HG02938 (cell line): ENCODE data around the gene RHD.
"Not testable (repeated sequence)": the region's sequence is repeated elsewhere in the genome, so short reads cannot be mapped to it uniquely, and the experiment has no call there.

ENCODE experiments used
- ATAC-seq: cut with Tn5 transposase; IDR thresholded peaks from one replicate; pipeline ENCODE4 v1.9.1; 2021; ENCODE audit warnings: mild to moderate bottlenecking, moderate library complexity; ENCODE audit not compliant: unreplicated experiment

The RHD gene

DNA sequence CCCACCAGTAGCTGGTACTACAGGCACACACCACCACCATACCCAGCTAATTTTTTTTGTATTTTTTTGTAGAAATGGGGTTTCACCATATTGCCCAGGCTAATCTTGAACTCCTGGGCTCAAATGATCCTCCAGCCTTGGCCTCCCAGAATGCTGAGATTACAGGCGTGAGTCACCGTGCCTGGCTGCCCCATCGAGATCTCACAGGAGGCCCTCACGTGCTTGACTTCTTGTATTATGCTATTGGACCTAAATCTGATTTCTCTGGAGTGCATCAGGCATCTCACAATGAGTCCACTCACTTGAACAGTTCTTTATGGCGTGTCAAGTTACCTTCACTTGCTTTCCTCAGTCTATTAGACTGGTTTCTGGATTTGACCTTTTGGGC is 15.7 kb upstream of the RHD start:
- ATAC-seq = no peak

DNA sequence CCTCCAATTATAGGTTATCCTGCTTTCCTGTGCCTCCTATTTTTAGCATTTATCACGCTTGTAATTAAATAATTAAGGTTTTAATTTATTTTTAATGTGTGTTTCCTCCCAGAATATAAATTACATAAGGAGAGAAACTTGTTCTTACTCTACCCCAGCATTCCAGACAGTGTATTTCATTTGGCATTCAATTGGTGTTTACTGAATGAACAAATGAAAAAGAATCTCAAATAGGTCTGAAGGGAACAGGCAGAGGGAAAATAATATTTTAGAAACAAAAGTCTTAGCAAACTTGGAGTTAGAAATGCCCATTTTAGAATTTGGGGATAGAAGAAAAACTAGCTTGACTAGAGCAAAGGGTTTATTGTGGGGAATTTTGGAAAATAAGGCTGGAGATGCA is 15.1 kb upstream of the RHD start:
- ATAC-seq = no peak

DNA sequence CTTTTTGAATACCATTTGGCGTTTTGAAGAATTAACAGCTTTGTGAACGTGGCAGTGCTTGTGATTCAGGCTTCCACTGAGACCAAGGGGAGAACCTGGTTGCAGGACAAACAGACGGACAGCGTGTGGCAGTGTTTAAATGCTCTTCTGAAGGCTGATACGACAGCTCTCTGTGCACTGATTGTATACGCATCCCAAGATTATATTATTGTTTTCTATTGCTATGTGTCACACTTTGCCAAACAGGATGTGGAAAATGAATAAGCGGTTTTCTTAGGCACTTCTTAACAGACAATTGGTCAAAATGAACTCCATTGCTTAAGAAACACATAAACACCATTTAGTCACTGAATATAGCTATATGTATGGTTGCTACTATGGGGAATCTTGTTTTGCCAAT is 12.5 kb upstream of the RHD start:
- not testable (repeated sequence) for ATAC-seq

DNA sequence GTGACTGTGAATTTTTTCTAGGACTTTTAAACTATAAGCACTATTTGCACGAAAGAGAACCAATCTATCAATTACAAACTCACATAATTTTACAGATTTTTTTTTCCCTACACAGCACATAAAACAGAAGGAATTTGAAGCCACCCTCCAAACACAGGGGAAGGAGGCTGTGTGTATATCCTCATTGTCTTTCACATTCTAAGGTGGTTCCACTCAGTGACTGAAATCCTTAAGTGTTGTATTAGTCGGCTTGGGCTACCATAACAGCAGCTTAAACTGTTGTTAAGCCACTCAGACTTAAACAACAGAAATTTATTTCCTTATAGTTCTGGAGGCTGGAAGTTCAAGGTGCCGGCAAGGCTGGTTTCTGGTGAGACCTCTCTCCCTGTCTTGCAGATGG is 12.0 kb upstream of the RHD start:
- not testable (repeated sequence) for ATAC-seq

DNA sequence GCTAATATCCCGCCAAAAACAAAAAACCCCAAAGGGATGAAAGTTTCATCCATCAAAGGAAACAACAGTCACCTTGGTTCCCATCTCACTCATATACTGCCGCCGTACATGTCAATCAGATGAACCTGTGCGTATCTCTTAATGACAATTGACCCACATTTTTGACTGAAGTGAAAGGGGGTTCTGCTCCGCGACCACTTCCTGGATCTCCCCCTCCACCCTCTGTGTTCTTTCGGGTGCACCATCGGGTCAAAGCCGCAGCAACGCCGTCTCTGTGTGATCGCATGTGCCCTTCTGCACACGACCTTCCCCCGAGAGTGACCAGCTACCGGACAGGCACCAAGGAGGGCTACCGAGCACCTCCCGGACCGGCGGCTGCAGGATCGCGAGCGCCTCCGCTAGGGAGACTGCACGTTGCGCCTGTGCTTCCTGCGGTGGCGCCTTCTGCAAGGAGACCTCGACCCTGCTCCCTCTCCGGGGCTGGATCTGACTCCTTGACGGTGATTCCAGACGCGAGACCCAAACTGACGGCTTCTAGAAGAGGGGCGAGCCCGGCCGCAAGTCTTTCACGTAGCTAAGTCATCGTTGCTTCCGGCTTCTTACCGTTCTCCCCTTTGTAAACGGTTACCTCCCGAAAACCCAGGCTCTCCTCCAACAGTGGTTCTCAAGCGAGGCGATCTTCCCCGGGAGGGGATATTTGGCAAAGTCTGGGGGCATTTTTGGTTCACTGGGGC is 5.6 kb upstream of the RHD start:
- peak; percentile 18 for ATAC-seq

DNA sequence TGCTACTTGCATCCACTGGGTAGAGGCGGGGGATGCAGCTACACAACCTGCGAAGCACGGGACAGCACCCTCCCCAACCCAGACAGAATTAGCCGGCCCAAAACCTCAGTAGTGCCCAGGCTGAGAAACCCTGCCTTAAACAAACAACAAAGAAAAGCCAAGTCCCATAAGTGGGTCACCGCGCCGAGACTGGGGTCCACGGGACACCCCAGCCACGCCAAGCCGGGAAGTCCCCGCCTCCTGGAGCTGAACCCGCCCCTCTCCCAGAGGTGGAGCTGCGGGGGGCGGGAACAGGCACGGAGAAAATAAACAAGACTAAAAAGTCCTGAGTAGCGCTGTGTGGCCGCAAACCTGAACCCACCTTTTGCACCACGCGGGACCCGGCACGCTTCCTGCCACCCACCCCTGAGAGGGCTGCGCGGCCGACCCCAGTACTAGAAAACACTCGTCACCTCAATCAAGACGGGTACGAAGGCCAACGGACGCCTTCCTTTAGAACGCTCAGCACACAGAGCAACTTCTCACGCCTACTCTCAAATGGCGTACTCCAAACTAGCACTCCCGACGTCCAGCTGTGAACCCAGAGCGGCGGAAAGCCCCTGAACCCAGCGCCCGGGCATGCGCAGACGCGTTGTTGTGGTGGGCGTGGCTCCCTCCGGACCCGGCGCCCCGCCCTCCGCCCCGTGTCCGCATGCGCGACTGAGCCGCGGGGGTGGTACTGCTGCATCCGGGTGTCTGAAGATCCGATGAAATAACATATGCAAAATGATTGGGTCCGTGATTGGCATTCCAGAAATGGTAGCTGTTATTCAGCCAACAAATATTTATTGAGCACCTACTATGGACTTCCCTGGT is 4.8 kb upstream of the RHD start:
- ATAC-seq = peak; percentile 60

DNA sequence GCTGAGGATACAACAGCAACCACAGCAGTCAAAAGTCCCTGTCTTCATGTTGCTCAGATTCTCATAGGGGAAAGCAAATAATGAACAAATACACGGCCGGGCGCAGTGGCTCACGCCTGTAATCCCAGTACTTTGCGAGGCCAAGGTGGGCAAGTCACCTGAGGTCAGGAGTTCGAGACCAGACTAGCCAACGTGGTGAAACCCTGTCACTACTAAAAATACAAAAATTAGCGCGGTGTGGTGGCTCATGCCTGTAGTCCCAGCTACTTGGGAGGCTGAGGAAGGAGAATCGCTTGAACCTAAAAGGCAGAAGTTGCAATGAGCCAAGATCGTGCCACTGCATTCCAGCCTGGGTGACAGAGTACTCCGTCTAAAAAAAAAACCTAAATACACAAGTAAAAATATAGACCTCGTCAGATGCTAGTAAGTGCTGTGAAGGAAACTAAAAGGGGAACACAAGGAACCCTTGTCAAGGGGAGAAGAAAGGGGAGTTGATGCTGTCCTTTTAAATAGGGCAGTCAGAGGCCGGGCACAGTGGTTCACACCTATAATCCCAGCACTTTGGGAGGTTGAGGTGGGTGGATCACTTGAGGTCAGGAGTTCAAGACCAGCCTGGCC is 4.1 kb upstream of the RHD start:
- ATAC-seq = not testable (repeated sequence)

DNA sequence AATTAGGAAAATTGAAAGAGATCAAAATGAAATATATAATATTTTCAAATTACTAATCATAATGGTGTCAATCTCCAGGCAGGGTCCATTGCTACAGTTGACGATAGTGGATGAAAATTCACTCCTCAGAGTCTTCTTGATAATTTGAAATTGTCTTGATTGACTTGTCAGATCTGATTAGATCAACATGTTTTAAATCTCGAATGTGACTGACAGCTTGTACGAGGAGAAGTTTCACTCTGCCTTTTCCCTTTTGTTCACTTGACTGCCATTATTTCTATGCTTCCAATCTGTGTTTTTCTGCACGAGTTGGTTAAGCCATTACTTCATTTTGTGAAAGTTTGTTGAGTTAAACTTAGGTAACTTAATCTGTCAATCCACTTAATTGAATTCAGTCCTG is 3.3 kb downstream of the RHD start:
- not testable (repeated sequence) for ATAC-seq

DNA sequence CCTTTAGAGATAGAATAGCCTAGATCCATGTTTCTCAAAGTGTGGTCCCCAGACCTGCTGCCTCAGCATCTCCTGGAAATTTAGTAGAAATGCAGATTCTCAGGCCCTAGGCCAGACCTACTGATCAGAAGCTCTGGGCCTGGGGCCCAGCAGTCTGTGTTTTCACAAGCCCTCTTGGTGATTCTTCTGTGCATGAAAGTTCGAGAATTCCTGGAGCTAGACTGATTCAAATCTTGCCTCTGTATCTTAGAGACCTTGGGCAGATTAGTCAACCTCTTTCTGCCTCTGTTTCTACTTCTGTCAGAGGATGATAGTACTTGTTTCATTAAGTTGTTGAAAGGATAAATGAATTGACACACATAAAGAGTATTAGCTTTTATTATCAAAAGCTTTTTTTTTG is 5.0 kb downstream of the RHD start:
- not testable (repeated sequence) for ATAC-seq

DNA sequence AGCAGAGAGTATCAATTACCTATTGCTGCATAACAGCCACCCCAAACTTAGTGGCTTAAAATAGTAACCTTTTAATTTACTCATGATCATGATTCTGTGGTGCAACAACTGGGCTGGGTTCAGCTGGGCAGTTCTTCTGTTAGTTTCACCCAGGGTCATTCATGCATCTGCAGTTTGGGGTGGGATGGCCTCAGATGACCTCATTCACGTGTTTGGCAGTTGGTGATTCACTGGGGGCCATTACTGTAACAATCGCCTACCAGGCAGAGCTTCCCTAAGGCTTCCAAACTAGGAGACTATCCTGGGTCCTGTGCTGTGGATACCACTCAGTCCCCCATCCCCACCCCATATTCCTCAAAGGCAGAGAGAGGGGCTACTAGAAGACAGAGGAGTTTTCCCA is 6.0 kb downstream of the RHD start:
- not testable (repeated sequence) for ATAC-seq

DNA sequence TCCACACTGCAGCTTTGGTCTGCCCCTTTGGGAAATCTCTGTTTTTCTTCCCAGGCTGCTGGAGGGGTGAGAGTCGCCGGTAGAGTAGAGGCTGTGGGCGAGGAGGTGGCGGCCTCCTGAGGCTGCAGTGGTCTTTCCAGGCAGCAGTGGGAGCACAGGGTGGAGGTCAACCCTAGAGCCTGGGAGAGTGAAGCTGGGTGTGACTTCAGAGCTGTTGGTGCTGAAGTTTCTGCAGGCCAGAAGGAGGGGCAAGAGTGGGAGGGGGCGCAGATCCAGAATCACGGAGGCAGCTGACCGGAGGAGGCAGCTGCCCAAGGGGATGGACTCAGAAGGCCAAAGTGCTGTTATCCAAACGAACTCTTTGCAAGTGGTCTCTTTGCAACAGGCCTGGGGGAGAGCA is 6.5 kb downstream of the RHD start:
- ATAC-seq = not testable (repeated sequence)

DNA sequence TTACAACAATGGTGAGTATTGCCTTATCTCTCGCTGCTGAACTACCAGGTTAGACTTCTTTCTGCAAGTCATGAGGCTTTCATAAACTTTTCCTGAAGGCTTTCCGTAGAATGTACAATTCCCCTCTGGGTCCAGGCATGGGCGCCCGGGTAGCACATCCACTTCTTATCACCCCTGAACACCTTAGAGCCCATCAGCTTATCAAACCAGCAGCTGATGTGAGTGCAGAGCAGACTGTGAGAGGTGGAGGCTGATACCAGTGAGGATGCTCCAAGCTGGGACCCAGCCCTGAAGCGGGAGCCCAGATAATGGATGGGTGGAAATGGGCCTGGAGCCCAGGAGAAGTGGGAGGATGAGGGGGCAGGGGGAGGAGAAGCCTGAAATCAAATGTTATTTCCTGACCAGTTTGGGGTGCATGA is 7.4 kb downstream of the RHD start:
- ATAC-seq = not testable (repeated sequence)

DNA sequence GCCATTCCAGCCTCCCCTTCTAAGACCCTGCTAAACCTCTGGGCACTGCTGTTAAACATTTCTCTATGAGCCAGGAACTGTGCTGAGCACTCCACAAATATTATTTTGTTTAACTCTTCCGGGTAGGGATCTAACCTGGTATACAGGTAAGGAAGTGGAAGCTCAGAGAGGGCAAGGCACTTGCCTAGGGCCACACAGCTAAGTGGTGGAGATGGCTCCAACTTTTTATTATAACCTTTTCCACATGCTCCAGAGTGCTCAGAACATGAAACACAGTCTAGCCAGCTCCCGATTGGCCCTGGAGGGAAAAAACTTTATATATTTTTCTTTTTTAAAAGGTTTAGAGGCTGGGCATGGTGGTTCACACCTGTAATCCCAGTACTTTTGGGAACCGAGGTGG is 13.6 kb downstream of the RHD start:
- not testable (repeated sequence) for ATAC-seq

DNA sequence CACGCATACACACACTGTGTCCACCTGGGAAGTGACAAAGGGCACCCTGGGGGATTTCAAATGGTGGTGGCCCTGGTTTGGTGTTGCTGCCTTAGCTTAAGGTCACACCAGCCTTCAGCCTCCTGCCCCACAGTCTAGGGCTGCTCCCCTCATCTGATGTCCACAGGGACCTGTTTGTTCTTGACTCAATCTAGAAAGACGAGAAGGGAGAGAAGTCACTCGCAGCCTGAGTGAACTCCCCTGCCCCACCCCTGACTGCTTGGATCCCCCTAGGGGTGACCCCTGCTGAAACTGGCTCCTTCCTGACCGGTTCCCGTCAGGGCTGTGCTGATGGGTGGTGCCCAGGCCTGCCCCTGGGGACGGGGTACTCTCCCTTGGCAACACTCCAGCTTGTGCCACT is 14.9 kb downstream of the RHD start:
- ATAC-seq = not testable (repeated sequence)

DNA sequence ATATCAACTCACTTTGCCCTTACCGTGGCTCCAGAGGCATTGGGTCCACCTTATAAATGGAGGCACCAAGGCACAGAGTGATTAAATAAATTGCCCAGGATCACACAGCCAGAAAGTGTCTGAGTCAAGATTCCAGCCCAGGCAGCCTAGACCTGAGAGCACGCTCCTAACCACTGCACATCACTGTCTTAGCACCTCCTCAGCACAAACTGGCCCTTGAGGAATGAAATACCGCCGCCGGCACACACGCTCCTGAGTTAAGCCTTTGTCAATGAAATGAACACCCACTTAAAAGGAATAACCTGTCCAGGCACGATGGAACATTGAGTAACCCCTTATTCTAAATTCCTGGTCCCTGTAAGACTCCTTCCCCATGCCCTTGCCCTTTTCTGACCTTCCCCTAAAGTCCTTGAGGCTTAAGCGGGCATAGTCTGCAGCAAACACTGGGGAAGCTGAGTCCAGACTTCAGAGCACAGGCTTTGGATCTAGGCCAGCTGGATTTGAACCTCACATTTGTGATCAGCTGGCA is 16.3 kb downstream of the RHD start:
- ATAC-seq = not testable (repeated sequence)

DNA sequence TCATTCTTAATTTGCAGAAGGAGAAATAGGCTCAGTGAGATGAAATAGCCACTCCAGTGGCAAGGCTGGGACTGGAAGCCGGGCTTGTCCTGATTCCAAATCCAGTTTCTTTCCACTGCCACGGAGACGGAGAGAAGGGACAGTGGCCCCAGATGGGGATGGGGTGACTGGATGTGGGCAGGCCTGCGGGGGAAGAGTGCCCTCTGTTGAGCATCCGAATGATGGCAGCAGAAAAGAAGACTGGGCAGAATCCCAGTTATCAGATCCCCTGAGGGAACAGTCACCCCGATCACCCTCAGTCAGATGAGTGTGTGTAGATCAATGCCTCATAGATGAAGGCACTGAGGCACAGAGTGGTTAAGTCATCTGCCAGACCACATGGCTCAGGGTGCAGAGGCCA is 17.7 kb downstream of the RHD start:
- not testable (repeated sequence) for ATAC-seq

DNA sequence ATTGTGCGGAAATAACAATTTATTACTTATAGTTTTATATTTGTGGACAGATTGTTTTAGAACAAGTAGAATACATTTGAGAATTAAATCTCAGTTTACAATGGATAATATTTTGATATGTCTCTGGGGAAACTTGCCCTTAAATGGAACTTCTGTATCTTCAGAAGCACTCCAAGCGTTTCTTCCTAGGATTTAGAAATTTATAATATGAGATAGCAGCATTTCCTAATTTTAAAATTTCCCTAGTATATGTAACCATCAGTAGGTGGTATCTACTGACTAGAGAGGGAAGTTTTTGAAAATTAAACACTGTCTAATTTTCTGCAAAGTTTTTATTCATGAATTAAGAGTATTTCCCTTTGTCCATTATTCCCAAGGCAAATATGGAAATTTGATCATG is 21.1 kb downstream of the RHD start:
- not testable (repeated sequence) for ATAC-seq

DNA sequence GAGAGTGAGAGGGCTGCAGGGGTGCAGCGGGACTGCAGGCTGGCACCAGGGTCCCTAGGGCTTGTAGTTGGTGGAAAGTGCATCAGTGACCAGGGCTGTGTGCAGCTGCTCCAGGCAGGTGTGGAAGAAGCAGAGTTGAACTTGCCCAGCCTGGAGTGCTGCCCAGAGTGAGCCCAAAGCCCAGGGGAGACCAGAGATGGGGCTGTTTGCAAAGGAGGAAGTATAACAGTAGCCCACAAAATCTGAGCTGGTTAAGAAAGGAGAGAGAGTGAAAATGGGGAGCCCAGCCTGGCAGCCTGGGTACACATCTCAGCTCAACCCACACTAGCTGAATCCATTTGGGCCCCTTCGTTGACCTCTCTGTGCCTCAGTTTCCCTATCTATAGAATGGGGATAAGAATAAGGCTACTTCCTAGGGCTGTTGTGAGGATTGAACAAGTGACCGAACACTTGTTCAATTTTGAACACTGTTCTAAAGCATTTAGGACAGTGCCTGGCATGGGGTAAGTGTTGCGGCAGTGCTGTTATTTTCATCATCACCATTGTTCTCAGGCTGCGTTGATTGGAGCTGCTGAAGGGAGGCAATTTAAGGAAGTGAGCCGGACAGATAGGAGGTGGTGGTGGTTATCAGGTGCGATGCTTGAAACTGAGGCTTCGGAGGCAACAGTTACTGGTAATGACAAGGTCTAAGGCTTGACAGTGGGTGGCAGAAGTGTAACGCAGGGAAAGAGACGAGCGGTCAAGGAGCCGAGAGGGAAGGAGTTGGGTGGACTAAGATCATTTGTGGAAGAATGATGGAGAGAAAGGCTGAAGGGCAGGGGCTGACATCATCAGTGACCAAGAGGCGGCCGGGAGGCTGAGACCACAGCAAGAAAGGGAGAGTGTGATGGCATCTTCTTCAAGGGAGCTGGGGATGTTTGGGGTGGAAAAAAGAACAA is 22.8 kb downstream of the RHD start:
- ATAC-seq = not testable (repeated sequence)

DNA sequence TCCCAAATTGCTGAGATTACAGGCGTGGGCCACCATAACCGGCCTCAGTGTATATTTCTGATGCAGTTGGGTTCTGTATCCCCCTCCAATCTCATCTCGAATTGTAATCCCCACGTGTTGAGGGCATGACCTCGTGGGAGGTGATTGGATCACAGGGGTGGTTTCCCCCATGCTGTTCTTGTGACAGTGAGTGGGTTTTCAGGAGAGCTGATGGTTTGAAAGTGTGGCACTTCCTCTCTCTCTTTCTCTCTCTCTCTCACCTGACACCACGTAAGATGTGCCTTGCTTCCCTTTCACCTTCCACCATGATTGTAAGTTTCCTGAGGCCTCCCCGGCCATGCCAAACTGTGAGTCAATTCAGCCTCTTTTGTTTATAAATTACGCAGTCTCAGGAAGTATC is 24.2 kb downstream of the RHD start:
- not testable (repeated sequence) for ATAC-seq

DNA sequence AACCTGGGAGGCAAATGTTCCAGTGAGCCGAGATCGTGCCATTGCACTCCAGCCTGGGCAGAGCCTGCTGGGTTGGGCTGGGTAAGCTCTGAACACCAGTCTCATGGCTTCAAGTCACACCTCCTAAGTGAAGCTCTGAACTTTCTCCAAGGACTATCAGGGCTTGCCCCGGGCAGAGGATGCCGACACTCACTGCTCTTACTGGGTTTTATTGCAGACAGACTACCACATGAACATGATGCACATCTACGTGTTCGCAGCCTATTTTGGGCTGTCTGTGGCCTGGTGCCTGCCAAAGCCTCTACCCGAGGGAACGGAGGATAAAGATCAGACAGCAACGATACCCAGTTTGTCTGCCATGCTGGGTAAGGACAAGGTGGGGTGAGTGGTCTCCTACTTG is 28.4 kb downstream of the RHD start:
- not testable (repeated sequence) for ATAC-seq
